ENCODE data around the gene TMOD2. TPM values are rescaled to one million over a fixed set of nuclear protein-coding genes. Genes with fewer than 3 reads are reported as not detected.

Gene TMOD2
- total and polyA plus RNA-seq, 12 donors, result 1.4 to 13.2 (median 7.0) TPM

DNA sequence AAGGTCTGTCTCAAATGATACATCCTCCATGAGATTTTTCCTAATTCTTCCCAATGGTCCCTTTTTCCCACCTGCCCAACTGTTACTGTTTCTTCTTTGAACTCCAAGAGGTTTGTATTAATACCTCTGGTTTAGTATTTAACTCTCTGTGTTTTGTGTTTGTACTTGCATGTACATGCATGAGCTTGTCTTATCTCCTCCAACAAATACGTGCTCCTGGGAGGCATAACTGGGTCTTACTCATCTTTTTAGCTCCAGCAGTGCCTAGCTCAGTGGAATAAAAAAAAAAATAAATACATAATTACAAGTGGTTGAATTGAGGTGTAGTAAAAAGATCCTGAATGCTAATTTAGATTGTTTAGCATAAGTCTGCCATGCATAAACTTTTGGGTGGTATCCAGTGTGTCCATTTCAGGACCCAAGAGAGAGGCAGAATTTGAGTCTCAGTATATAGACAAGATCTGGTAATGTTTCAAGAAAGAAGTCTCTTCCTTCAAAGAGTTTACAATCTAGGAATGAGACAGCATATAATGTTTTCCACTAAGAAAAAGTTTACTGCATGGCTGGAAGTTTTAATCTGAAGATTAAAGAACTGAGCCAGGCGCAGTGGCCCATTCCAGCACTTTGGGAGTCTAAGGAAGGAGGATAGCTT is 12.2 kb upstream of the TMOD2 start:
- intact Hi-C loops (cut with DNase I), result no loop called here
- Histone ChIP-seq H3K9me3 (replicated peaks in 1 of 3) (no peaks in the 10 kb centered on the region), H3K4me3 (no peak overlapping the region), H3K36me3 (replicated peaks in 1 of 2) (no peaks in the 10 kb centered on the region), H3K4me1 (replicated peaks in 1 of 2) (peaks cover 9 to 23% of the 10 kb centered on the region in 2 donors), H3K27me3 (no peaks in the 10 kb centered on the region), H3K27ac (peak overlapping the region in 1 of 5 donors; percentile 88)
- 80 to 93% (median 87%) methylated on average over 2 of the region's 2 CpGs for WGBS, 4 donors
- TF ChIP-seq, protein P1, sequence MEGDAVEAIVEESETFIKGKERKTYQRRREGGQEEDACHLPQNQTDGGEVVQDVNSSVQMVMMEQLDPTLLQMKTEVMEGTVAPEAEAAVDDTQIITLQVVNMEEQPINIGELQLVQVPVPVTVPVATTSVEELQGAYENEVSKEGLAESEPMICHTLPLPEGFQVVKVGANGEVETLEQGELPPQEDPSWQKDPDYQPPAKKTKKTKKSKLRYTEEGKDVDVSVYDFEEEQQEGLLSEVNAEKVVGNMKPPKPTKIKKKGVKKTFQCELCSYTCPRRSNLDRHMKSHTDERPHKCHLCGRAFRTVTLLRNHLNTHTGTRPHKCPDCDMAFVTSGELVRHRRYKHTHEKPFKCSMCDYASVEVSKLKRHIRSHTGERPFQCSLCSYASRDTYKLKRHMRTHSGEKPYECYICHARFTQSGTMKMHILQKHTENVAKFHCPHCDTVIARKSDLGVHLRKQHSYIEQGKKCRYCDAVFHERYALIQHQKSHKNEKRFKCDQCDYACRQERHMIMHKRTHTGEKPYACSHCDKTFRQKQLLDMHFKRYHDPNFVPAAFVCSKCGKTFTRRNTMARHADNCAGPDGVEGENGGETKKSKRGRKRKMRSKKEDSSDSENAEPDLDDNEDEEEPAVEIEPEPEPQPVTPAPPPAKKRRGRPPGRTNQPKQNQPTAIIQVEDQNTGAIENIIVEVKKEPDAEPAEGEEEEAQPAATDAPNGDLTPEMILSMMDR (IDR thresholded peaks at IDR 0.05), result no peak
- TF ChIP-seq POLR2A (IDR thresholded peaks at IDR 0.05), result no peak
- DNase-seq, result no peak

- DNase-seq, result no peak
- 62 to 75% (median 70%) methylated on average over 5 of the region's 5 CpGs for WGBS, 4 donors
- Histone ChIP-seq H3K4me3 (no peak overlapping the region), H3K27me3 (no peaks in the 10 kb centered on the region), H3K36me3 (replicated peaks in 1 of 2) (no peaks in the 10 kb centered on the region), H3K4me1 (replicated peaks in 1 of 2) (peaks cover 9 to 11% of the 10 kb centered on the region in 2 donors), H3K9me3 (replicated peaks in 1 of 3) (no peaks in the 10 kb centered on the region), H3K27ac (no peak overlapping the region)
- intact Hi-C loops (cut with DNase I), result no loop called here
- no peak for TF ChIP-seq POLR2A (IDR thresholded peaks at IDR 0.05)
- TF ChIP-seq, protein P1 (IDR thresholded peaks at IDR 0.05), result no peak
Observed at GRCh38 chr15:51749307-51749706, 2.1 kb upstream of the TMOD2 start.

- WGBS, 4 donors, result 66 to 77% (median 72%) methylated on average over 4 of the region's 4 CpGs
Observed at GRCh38 chr15:51750186-51750585, 1.2 kb upstream of the TMOD2 start.

More at GRCh38 chr15:51750186-51750585, 1.2 kb upstream of the TMOD2 start:
- Histone ChIP-seq H3K9me3 (replicated peaks in 1 of 3) (no peaks in the 10 kb centered on the region), H3K4me1 (replicated peaks in 1 of 2) (peaks cover 9 to 11% of the 10 kb centered on the region in 2 donors), H3K4me3 (no peak overlapping the region), H3K36me3 (replicated peaks in 1 of 2) (no peaks in the 10 kb centered on the region), H3K27ac (no peak overlapping the region), H3K27me3 (no peaks in the 10 kb centered on the region)
- DNase-seq, result no peak
- intact Hi-C loops (cut with DNase I), result no loop called here
- no peak for TF ChIP-seq POLR2A (IDR thresholded peaks at IDR 0.05)
- TF ChIP-seq, protein P1 (IDR thresholded peaks at IDR 0.05), result no peak
